Panc1 (cell line): Measurements from ENCODE around the gene PNPO. TPM values are rescaled to one million over a fixed set of nuclear protein-coding genes. Genes with fewer than 3 reads are reported as not detected.

ENCODE experiments used
- ATAC-seq: fragments of 200-7000 bp; cut with Tn5 transposase; 2 replicates; pipeline ENCODE4 v1.9.1; 2020; ENCODE audit warnings: mild to moderate bottlenecking, moderate library complexity
- BruUV-seq: library from RNA; stranded (reverse); fragments of 400-500 nt; replicated peaks from 2 replicates; lab custom pipeline; 2021; lab: Mats Ljungman, UMichigan
- CTCF ChIA-PET: fragments of 300-600 bp; sonication (Branson Sonifier 250); formaldehyde crosslinking; loops from one replicate; lab custom pipeline; 2022; ENCODE audit warnings: antibody characterized with exemption; lab: Charles Lee
- POLR2A ChIA-PET: fragments of 300-600 bp; sonication (Branson Sonifier 250); formaldehyde crosslinking; loops from one replicate; lab custom pipeline; 2022; ENCODE audit warnings: antibody characterized with exemption; lab: Charles Lee
- DNase-seq: peaks from one replicate; pipeline ENCODE4 v3.0.0-alpha.2; 2010; ENCODE audit warnings: low read depth, low spot score
- H3K27ac ChIP-seq: 2 replicates; pipeline ENCODE4 v1.5.1; 2011; ENCODE audit warnings: mild to moderate bottlenecking, low read length, inconsistent platforms
- H3K27me3 ChIP-seq: fragments of 200-500 bp; sonication (Bioruptor generic); 2 replicates; pipeline ENCODE4 v1.6.0; 2014; ENCODE audit warnings: low read length, inconsistent platforms; ENCODE audit not compliant: control insufficient read depth, insufficient read depth
- H3K36me3 ChIP-seq: fragments of 200-500 bp; sonication (Bioruptor generic); 2 replicates; pipeline ENCODE4 v1.5.1; 2014; ENCODE audit warnings: inconsistent platforms, mild to moderate bottlenecking, low read length, moderate library complexity; ENCODE audit not compliant: control insufficient read depth, insufficient read depth
- H3K4me1 ChIP-seq: 2 replicates; pipeline ENCODE4 v1.5.1; 2011; ENCODE audit warnings: inconsistent platforms, mild to moderate bottlenecking, low read length, moderate library complexity; ENCODE audit not compliant: control insufficient read depth, insufficient read depth
- H3K4me3 ChIP-seq, 2 experiments: 2 replicates each; pipeline ENCODE4 v1.5.1; 2011 to 2012; ENCODE audit warnings: low read depth in 2 of 2, low read length in 2 of 2, mild to moderate bottlenecking in 2 of 2, inconsistent platforms in 1 of 2, moderate library complexity in 1 of 2
- H3K9me3 ChIP-seq: fragments of 200-500 bp; sonication (Bioruptor generic); 2 replicates; pipeline ENCODE4 v1.5.1; 2014; ENCODE audit warnings: low read depth, mild to moderate bottlenecking, inconsistent platforms, low read length, moderate library complexity; ENCODE audit not compliant: control insufficient read depth, insufficient read depth
- CTCF ChIP-seq: fragments of 450-650 bp; IDR thresholded peaks from 2 replicates; pipeline ENCODE4 v1.5.1; 2017; ENCODE audit warnings: mild to moderate bottlenecking
- POLR2AphosphoS5 ChIP-seq: IDR thresholded peaks from 2 replicates; pipeline ENCODE4 v1.6.1; 2012; ENCODE audit warnings: mild to moderate bottlenecking, low read depth, low read length, moderate library complexity
- REST ChIP-seq, 2 experiments: IDR thresholded peaks; 2 replicates each; pipeline ENCODE4 v1.6.1; 2011 to 2012; ENCODE audit warnings: low read depth in 2 of 2, control low read depth in 1 of 2, low read length in 1 of 2, mild to moderate bottlenecking in 1 of 2, moderate library complexity in 1 of 2; ENCODE audit not compliant: insufficient read depth in 1 of 2
- SIN3A ChIP-seq: IDR thresholded peaks from 2 replicates; pipeline ENCODE4 v1.6.1; 2012; ENCODE audit warnings: low read depth, mild to moderate bottlenecking, low read length, moderate library complexity, borderline replicate concordance; ENCODE audit not compliant: insufficient read depth
- TCF7L2 ChIP-seq: IDR thresholded peaks from 2 replicates; pipeline ENCODE4 v1.6.1; 2011; ENCODE audit warnings: mild to moderate bottlenecking, low read depth, low read length, inconsistent platforms
- in situ Hi-C: cut with HindIII; loops from 2 replicates; pipeline ENCODE4 v1.10.0; 2016; ENCODE audit warnings: low sequenced_read_pairs, low pct_unique_long_range_greater_than_20kb
- intact Hi-C: fragments of 100-400 bp; cut with micrococcal nuclease; formaldehyde crosslinking; loops from one replicate; pipeline ENCODE4 v1.10.0; 2022; ENCODE audit not compliant: unreplicated experiment
- total RNA-seq: library from RNA; stranded (reverse); gene quantifications from one replicate; pipeline ENCODE4 v1.2.1, GENCODE V29; 2021; ENCODE audit not compliant: unreplicated experiment

The PNPO gene
- total RNA-seq, 1 experiment from 2014 or later, result 20.1 TPM

- ChIA-PET POLR2A (interaction anchor here (0.5 kb wide), 1 partner anchor 14 kb away, joined by 10 read pairs; no protein-coding TSS in a partner anchor), CTCF (no interaction called here)
- H3K27ac ChIP-seq, result no peak overlapping the region
- no peak overlapping the region for H3K4me3 ChIP-seq
- in situ Hi-C loops (no loop called here), intact Hi-C loops (no loop called here)
- no peaks in the 10 kb centered on the region for H3K27me3 ChIP-seq
- no peak for TF ChIP-seq POLR2AphosphoS5
- TF ChIP-seq SIN3A, result no peak
- TF ChIP-seq TCF7L2, result no peak
- no peak for TF ChIP-seq CTCF
- TF ChIP-seq REST (IDR thresholded peaks at IDR 0.05; ENCODE audit: insufficient read depth in 1 of 2, low read depth in 2 of 2, low read length in 1 of 2), result no peak
- H3K9me3 ChIP-seq, result no peaks in the 10 kb centered on the region
- BruUV-seq, result no TSS peak
- DNase-seq, result no peak
- no peaks in the 10 kb centered on the region; the same call in 1 of the 2 replicates for H3K36me3 ChIP-seq
- no peak for ATAC-seq
- peaks cover 3% of the 10 kb centered on the region; the same call in 1 of the 2 replicates for H3K4me1 ChIP-seq
Observed at GRCh38 chr17:47924785-47925677, 16.3 kb upstream of the PNPO start.

- H3K36me3 ChIP-seq, result no peaks in the 10 kb centered on the region; the same call in 1 of the 2 replicates
- BruUV-seq, result no TSS peak
- TF ChIP-seq TCF7L2, result no peak
- TF ChIP-seq SIN3A, result no peak
- no peak for TF ChIP-seq REST (IDR thresholded peaks at IDR 0.05; ENCODE audit: insufficient read depth in 1 of 2, low read depth in 2 of 2, low read length in 1 of 2)
- no peak for TF ChIP-seq POLR2AphosphoS5
- TF ChIP-seq CTCF, result no peak
- H3K4me3 ChIP-seq, result no peak overlapping the region
- intact Hi-C loops, result no loop called here
- ATAC-seq, result no peak
- no peaks in the 10 kb centered on the region for H3K9me3 ChIP-seq
- in situ Hi-C loops, result no loop called here
- ChIA-PET POLR2A (interaction anchor here (0.5 kb wide), 1 partner anchor 14 kb away, joined by 10 read pairs; no protein-coding TSS in a partner anchor), CTCF (interaction anchor here (0.6 kb wide), 1 partner anchor 24 kb away, joined by 6 read pairs; no protein-coding TSS in a partner anchor)
- DNase-seq, result no peak
- peaks cover 3% of the 10 kb centered on the region; the same call in 1 of the 2 replicates for H3K4me1 ChIP-seq
- no peak overlapping the region for H3K27ac ChIP-seq
- H3K27me3 ChIP-seq, result no peaks in the 10 kb centered on the region
Observed at GRCh38 chr17:47925678-47925988, 15.7 kb upstream of the PNPO start.
